GM19395 (cell line): ENCODE data around the gene SENP5.

Experiments
- ATAC-seq: cut with Tn5 transposase; IDR thresholded peaks from one replicate; pipeline ENCODE4 v1.9.1; 2021; ENCODE audit warnings: mild to moderate bottlenecking, moderate library complexity; ENCODE audit not compliant: unreplicated experiment

SENP5 gene

DNA sequence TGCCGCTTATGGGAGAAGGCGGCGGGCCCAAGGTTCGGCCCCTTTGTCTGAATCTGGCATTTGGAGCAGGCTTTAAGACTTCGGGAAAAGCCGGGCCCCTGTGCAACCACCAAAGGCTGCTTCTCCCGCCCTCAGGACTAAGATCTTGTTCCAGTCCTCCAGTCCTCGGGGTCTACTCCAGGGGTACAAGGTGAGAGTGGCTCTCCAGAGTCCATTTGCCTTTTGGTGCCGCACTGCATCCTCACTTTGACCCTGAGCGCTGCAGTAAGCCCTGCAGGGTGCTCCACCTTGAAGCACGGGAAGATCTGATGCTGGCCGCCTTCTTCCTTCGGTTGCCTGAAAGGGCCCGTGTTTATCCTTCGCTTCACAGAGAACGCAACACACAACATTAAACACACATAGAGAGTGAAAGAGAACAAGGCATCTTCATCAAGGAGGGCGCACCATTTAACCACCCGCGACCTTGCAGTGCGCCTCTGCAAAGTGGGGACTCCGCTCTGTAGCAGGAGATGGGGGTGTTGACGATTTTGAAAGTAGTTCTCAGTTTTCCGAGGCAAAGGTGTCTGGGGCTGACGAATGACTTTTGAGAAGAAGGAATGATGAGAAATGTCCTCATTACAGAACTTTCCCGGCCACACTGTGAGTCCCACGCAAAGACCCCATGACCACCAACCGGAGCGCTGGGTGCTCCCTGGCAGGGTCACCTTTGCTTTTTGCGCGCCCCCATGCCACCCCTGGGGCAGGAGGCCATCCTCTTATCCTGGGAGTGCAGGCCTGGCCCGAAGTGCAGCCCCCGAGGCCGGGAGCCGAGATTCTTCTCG lies 99.9 kb downstream of the SENP5 start:
- ATAC-seq: no peak

GRCh38 chr3:196968233-196969133 lies 100.8 kb downstream of the SENP5 start, which contains the start of gene PIGZ:
TSS of gene PIGZ (minus strand) at chr3:196968833. CDS start at chr3:196952031, 16,802 bp downstream.
- peak; percentile 64 for ATAC-seq

DNA sequence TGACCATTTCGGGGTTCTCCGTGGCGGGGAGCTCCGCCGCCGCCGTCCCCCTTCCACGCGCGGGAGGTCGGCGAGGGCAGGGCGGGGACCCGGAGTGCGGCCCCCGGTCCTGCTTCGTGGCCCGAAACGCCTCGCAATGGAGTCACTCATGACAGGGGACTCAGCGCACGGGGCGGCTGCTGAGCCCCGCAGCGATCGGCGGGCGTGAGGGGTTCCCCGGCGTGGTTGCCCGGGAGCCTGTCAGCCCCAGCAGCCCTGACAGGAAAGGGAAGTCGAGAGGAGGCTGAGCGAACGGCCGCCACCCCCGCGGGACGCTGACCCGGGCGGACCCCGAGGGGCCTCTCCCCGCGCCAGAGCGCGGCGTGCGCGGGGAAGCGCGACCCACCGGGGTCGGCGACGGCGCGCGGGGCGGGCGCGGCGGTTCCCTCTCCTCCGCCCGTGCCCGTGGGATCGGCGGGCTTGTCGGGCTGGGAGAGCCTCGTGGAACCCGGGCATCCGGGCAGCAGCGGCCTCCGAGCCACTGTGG lies 101.5 kb downstream of the SENP5 start:
- ATAC-seq: peak; percentile 56

GRCh38 chr3:196969660-196970546 lies 102.2 kb downstream of the SENP5 start:
- peak; percentile 42 for ATAC-seq

- ATAC-seq: no peak
Measured at GRCh38 chr3:196970547-196971093, 102.9 kb downstream of the SENP5 start.

DNA sequence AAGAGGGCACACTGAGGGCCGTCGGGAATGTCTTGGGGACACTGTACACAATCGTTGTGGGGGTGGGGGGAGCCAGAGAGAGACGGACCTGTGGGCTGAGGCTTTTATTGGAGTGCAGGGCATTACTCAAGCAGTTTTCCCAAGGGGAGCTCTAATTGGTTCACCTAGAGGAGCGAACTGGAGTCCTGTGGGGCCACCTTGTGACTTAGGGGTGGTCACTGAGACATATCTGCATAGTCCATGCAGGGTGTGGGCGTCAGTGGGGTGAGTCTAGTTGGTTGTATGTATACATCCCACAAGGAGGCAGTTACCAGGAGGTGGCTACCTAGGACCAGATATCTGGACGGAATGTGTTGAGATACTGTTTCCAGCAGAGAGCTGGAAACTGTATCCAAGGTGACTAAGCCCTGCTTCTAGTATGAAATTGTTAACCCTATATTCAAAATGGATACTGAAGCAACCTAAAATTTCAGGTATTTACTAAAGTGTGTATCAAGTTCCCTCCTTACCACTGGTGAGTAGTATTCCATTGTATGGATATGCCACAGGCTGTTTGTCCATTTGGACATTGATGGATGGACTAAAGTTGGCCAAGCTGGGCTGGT lies 103.5 kb downstream of the SENP5 start:
- no peak for ATAC-seq

GRCh38 chr3:196974661-196975060 lies 106.9 kb downstream of the SENP5 start:
- ATAC-seq: no peak

GRCh38 chr3:196975349-196975748 lies 107.6 kb downstream of the SENP5 start:
- ATAC-seq: no peak

- ATAC-seq: no peak
Measured at GRCh38 chr3:196976941-196977340, 109.2 kb downstream of the SENP5 start.

- ATAC-seq: no peak
Measured at GRCh38 chr3:196979545-196979944, 111.8 kb downstream of the SENP5 start.

- ATAC-seq: no peak
Measured at GRCh38 chr3:196981657-196982056, 113.9 kb downstream of the SENP5 start.

- no peak for ATAC-seq
Measured at GRCh38 chr3:196983186-196983585, 115.5 kb downstream of the SENP5 start.
